ENCODE data around the gene PHACTR4.

The PHACTR4 gene

GRCh38 chr1:28506907-28507246, 137.3 kb downstream of the PHACTR4 start:
- TF ChIP-seq, protein P1, sequence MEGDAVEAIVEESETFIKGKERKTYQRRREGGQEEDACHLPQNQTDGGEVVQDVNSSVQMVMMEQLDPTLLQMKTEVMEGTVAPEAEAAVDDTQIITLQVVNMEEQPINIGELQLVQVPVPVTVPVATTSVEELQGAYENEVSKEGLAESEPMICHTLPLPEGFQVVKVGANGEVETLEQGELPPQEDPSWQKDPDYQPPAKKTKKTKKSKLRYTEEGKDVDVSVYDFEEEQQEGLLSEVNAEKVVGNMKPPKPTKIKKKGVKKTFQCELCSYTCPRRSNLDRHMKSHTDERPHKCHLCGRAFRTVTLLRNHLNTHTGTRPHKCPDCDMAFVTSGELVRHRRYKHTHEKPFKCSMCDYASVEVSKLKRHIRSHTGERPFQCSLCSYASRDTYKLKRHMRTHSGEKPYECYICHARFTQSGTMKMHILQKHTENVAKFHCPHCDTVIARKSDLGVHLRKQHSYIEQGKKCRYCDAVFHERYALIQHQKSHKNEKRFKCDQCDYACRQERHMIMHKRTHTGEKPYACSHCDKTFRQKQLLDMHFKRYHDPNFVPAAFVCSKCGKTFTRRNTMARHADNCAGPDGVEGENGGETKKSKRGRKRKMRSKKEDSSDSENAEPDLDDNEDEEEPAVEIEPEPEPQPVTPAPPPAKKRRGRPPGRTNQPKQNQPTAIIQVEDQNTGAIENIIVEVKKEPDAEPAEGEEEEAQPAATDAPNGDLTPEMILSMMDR (IDR thresholded peaks at IDR 0.05; ENCODE audit: extremely low read depth, insufficient read depth, missing control alignments): no peak
- no peak for DNase-seq (ENCODE audit: low spot score)
- in situ Hi-C loops (cut with MboI; ENCODE audit: low pct_unique_long_range_greater_than_20kb, low sequenced_read_pairs, unreplicated experiment): no loop called here

DNA sequence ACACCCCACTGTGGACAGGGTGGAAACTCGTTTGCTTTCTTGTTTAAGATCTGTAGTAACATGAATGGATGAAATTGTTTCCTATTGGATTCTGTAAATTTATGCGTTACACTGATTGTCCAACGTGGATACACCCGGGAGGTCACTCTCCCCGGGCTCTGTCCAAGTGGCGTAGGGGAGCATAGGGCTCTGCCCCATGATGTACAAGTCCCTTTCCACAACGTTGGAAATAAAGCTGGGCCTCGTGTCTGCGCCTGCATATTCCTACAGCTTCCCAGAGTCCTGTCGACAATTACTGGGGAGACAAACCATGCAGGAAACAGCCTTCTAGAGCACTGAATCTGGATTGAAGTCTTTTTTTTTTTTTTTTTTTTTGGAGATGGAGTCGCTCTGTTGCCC, 137.7 kb downstream of the PHACTR4 start:
- TF ChIP-seq, protein P1 (IDR thresholded peaks at IDR 0.05; ENCODE audit: extremely low read depth, insufficient read depth, missing control alignments): no peak
- DNase-seq (ENCODE audit: low spot score): no peak
- in situ Hi-C loops (cut with MboI; ENCODE audit: low pct_unique_long_range_greater_than_20kb, low sequenced_read_pairs, unreplicated experiment): no loop called here

GRCh38 chr1:28507646-28508434, 138.3 kb downstream of the PHACTR4 start:
- DNase-seq (ENCODE audit: low spot score): no peak
- in situ Hi-C loops (cut with MboI; ENCODE audit: low pct_unique_long_range_greater_than_20kb, low sequenced_read_pairs, unreplicated experiment): no loop called here

DNA sequence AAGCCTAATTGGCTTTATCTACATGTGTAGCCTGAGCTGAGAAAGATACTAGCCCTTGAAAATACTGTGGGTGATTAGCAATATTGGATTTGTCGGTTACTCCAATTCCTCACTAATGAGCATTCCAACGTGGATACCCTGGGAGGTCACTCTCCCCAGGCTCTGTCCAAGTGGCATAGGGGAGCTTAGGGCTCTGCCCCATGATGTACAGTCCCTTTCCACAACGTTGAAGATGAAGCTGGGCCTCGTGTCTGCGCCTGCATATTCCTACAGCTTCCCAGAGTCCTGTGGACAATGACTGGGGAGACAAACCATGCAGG, 138.9 kb downstream of the PHACTR4 start:
- TF ChIP-seq, protein P1 (IDR thresholded peaks at IDR 0.05; ENCODE audit: extremely low read depth, insufficient read depth, missing control alignments): no peak
- in situ Hi-C loops (cut with MboI; ENCODE audit: low pct_unique_long_range_greater_than_20kb, low sequenced_read_pairs, unreplicated experiment): no loop called here
- DNase-seq (ENCODE audit: low spot score): no peak

More at GRCh38 chr1:28507646-28508434, 138.3 kb downstream of the PHACTR4 start:
- TF ChIP-seq, protein P1 (IDR thresholded peaks at IDR 0.05; ENCODE audit: extremely low read depth, insufficient read depth, missing control alignments): no peak

DNA sequence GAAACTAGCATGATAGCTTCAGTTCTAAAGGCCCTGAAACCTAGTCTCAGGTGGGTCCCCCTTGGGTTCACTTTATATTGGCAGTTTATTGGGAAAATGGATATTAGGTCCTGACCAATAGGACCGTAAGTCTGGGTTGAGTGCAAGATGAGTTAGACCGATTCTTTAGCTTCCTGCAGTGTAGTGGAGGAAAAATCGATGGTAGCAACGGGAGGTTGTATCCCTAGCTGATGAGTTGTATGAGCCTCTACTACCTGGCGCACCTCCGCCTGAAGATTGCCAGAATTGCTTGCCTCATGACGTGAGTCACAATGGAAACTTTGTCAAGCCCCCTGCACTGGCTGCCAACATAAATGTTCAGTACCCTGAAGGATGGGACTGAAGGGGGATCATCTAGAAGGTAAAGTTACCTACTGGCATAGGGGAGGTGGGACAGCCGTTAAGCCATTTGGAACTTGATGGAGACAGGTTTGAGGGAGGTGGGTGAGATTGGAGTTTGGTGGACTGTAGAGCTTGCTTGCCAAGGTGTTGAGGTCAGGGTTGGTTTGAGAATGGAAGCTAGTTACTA, 140.2 kb downstream of the PHACTR4 start:
- in situ Hi-C loops (cut with MboI; ENCODE audit: low pct_unique_long_range_greater_than_20kb, low sequenced_read_pairs, unreplicated experiment): loop anchor here (10.0 kb wide), 1 partner anchor 95 kb away; no protein-coding TSS in a partner anchor
- TF ChIP-seq, protein P1 (IDR thresholded peaks at IDR 0.05; ENCODE audit: extremely low read depth, insufficient read depth, missing control alignments): no peak
- no peak for DNase-seq (ENCODE audit: low spot score)

DNA sequence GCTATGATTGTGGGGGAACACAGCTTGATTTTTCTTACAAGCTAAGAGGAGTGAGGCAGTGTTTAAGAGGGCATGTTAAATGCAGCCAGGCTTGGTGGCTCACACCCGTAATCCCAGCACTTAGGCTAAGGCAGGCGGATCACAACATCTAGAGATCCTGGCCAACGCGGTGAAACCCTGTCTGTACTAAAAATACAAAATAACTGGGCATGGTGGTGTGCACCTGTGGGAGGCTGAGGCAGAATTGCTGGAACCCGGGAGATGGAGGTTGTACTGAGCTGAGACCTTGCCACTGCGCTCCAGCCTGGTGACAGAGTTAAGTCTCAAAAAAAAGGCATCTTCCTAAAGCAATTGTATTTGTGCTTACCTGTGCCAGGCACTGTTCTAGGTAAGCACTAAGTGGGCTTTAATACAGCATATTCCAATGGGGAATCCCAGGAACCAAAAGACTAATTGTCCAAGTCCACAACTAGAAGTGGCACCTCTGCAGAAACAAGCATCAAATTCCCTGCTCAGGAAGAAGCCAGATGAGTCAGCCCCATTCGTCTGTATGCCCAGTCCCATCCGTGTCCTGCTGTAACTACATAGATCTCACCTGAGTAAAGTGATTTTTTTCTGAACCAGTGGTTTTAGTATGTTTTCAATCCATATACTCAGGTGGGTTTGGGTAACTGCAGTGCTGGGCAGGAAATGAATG, 140.9 kb downstream of the PHACTR4 start:
- in situ Hi-C loops (cut with MboI; ENCODE audit: low pct_unique_long_range_greater_than_20kb, low sequenced_read_pairs, unreplicated experiment): loop anchor here (10.0 kb wide), 1 partner anchor 94 kb away; no protein-coding TSS in a partner anchor
- TF ChIP-seq, protein P1 (IDR thresholded peaks at IDR 0.05; ENCODE audit: extremely low read depth, insufficient read depth, missing control alignments): no peak
- no peak for DNase-seq (ENCODE audit: low spot score)
